HepG2 (cell line): ENCODE data around the gene BIRC5. TPM values are rescaled to one million over a fixed set of nuclear protein-coding genes. Genes with fewer than 3 reads are reported as not detected.
A peak's percentile ranks its signal among the peaks of the same experiment; 100 is the strongest.

Source experiments
- GATAD2A ChIP-seq: IDR thresholded peaks from 2 replicates; pipeline ENCODE4 v1.6.1; 2016
- HOXA9 ChIP-seq: sonication (generic); formaldehyde crosslinking; IDR thresholded peaks from 2 replicates; pipeline ENCODE4 v1.8.1; 2022; ENCODE audit warnings: missing genetic modification reagents, mild to moderate bottlenecking, moderate library complexity, borderline replicate concordance
- MXI1 ChIP-seq: IDR thresholded peaks from 3 replicates; pipeline ENCODE4 v1.6.1; 2012; ENCODE audit warnings: low read depth, low read length, inconsistent platforms, borderline replicate concordance
- MYC ChIP-seq: sonication (generic); formaldehyde crosslinking; IDR thresholded peaks from 2 replicates; pipeline ENCODE4 v1.9.0; 2021; ENCODE audit warnings: missing genetic modification reagents, borderline replicate concordance
- NR2F6 ChIP-seq, 2 experiments: IDR thresholded peaks; 2 replicates each; pipeline ENCODE4 v1.6.1; 2016; ENCODE audit warnings: antibody characterized with exemption in 1 of 2, mild to moderate bottlenecking in 1 of 2
- SAP130 ChIP-seq: IDR thresholded peaks from 2 replicates; pipeline ENCODE4 v1.6.1; 2016; ENCODE audit warnings: low read depth
- ZNF331 ChIP-seq: sonication (generic); formaldehyde crosslinking; IDR thresholded peaks from 2 replicates; pipeline ENCODE4 v1.4.0; 2020; ENCODE audit warnings: missing genetic modification reagents
- ZNF441 ChIP-seq: sonication (generic); formaldehyde crosslinking; IDR thresholded peaks from 2 replicates; pipeline ENCODE4 v1.7.0; 2021; ENCODE audit warnings: missing genetic modification reagents, borderline replicate concordance
- ZNF530 ChIP-seq: sonication (generic); formaldehyde crosslinking; IDR thresholded peaks from 2 replicates; pipeline ENCODE4 v1.5.0; 2020; ENCODE audit warnings: low read depth, mild to moderate bottlenecking, missing genetic modification reagents
- ZNF567 ChIP-seq: sonication (generic); formaldehyde crosslinking; IDR thresholded peaks from 2 replicates; pipeline ENCODE4 v1.8.1; 2023; ENCODE audit warnings: mild to moderate bottlenecking, missing genetic modification reagents, borderline replicate concordance
- polyA plus RNA-seq, 8 experiments: library from polyadenylated mRNA; depleted of rRNA in 3 of 8; stranded (reverse) in 7 of 8; unstranded in 1 of 8; fragments of >200 nt; fragmentation: Illumina TruSeq in 4 of 8; extraction: Trizol in 4 of 8; gene quantifications; 2 replicates each; pipeline versions ENCODE4 v1.2.1 to v1.2.3, GENCODE V29; 2011 to 2016; ENCODE audit warnings: low read depth in 4 of 8, missing spikeins in 1 of 8, mixed read lengths in 1 of 8; ENCODE audit not compliant: insufficient read depth in 1 of 8
- total RNA-seq, 5 experiments: library from RNA; depleted of rRNA; stranded (reverse); fragments of >200 nt; fragmentation: Illumina TruSeq; extraction: Trizol; gene quantifications; 2 replicates each; pipeline ENCODE4 v1.2.3, GENCODE V29; 2016; ENCODE audit warnings: low read depth in 1 of 5
- TF ChIP-seq, protein P1 (sequence below): sonication (generic); formaldehyde crosslinking; IDR thresholded peaks from 2 replicates; pipeline ENCODE4 v1.4.0; 2020; ENCODE audit warnings: missing genetic modification reagents, mild to moderate bottlenecking, borderline replicate concordance
- TF ChIP-seq, protein P2 (sequence below): sonication (generic); formaldehyde crosslinking; conservative IDR thresholded peaks from 2 replicates; pipeline ENCODE4 v1.5.0; 2020; ENCODE audit warnings: missing genetic modification reagents
- TF ChIP-seq, protein P3 (sequence below): sonication (generic); formaldehyde crosslinking; IDR thresholded peaks from 2 replicates; pipeline ENCODE4 v1.4.0; 2020; ENCODE audit warnings: missing genetic modification reagents
- TF ChIP-seq, protein P4 (sequence below): IDR thresholded peaks from 2 replicates; pipeline ENCODE4 v1.6.1; 2016
- TF ChIP-seq, protein P5 (sequence below), 2 experiments: fragments of 450-650 bp in 1 of 2; sonication (generic) in 1 of 2; formaldehyde crosslinking; IDR thresholded peaks; 2 replicates each; pipeline versions ENCODE4 v1.5.0 to v1.8.0; 2020 to 2022; ENCODE audit warnings: mild to moderate bottlenecking in 1 of 2, missing genetic modification reagents in 1 of 2

Gene BIRC5
- total and polyA plus RNA-seq, 2 of the 13 experiments (the other 11 are each of a cell fraction or from before 2014, with no cell fraction given): 30.3 to 135 TPM

DNA sequence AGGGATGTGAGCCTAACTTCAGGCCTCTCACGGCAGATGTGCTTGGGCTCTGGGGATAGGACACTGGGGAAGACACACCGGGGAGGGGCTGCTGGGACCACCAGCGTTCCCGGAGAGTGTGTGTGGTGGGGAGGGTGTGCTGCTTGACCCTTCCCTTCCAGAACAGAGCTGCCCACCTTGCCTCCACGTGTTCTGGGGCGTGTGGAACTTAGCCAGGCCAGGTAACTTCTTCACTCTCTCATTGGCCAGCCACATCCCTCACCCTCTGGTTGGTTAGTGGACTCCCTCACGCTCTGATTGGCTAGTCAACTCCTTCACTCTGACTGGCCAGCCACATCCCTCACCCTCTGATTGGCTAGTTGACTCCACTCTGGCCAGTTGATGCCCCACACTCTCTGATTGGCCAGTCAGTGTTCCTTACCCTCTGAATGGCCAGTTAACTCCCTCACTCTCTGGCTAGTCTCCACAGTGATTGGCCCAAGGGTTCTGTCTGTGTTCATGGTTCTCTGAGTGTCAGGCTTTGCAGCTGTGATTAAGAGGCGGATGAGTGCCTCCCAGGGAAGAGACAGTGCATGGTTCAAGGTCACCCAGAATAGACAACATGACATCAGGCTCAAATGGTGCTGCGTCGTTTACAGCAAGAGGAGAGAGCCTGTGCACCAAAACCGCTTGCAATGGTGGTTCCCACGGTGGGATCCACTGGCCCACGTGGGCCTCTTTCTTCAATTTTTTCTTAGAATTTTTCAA, 27.4 kb downstream of the BIRC5 start (continued):
- TF ChIP-seq, protein P1, sequence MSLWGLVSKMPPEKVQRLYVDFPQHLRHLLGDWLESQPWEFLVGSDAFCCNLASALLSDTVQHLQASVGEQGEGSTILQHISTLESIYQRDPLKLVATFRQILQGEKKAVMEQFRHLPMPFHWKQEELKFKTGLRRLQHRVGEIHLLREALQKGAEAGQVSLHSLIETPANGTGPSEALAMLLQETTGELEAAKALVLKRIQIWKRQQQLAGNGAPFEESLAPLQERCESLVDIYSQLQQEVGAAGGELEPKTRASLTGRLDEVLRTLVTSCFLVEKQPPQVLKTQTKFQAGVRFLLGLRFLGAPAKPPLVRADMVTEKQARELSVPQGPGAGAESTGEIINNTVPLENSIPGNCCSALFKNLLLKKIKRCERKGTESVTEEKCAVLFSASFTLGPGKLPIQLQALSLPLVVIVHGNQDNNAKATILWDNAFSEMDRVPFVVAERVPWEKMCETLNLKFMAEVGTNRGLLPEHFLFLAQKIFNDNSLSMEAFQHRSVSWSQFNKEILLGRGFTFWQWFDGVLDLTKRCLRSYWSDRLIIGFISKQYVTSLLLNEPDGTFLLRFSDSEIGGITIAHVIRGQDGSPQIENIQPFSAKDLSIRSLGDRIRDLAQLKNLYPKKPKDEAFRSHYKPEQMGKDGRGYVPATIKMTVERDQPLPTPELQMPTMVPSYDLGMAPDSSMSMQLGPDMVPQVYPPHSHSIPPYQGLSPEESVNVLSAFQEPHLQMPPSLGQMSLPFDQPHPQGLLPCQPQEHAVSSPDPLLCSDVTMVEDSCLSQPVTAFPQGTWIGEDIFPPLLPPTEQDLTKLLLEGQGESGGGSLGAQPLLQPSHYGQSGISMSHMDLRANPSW (CRISPR knock-in tag): 0 out of 2 replicates have a peak, but pooled peaks have one; percentile 74
- TF ChIP-seq ZNF441 (no peak; the same call in 1 of the 2 replicates), MYC (CRISPR knock-in tag) (no peak), HOXA9 (no peak), MXI1 (peak; percentile 74; the same call in 1 of the 3 replicates), ZNF331 (CRISPR knock-in tag) (peak; percentile 74), ZNF567 (no peak), GATAD2A (peak; percentile 87), SAP130 (CRISPR knock-in tag) (peak; percentile 87), NR2F6 (IDR thresholded peaks at IDR 0.05) (no peak; the same call in 1 of the 2 replicates), NR2F6 (CRISPR knock-in tag; IDR thresholded peaks at IDR 0.05) (peak; percentile 61; the same call in 1 of the 2 replicates), ZNF530 (CRISPR knock-in tag) (no peak)
- TF ChIP-seq, protein P2, sequence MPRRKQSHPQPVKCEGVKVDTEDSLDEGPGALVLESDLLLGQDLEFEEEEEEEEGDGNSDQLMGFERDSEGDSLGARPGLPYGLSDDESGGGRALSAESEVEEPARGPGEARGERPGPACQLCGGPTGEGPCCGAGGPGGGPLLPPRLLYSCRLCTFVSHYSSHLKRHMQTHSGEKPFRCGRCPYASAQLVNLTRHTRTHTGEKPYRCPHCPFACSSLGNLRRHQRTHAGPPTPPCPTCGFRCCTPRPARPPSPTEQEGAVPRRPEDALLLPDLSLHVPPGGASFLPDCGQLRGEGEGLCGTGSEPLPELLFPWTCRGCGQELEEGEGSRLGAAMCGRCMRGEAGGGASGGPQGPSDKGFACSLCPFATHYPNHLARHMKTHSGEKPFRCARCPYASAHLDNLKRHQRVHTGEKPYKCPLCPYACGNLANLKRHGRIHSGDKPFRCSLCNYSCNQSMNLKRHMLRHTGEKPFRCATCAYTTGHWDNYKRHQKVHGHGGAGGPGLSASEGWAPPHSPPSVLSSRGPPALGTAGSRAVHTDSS (CRISPR knock-in tag): no peak
- TF ChIP-seq, protein P3, sequence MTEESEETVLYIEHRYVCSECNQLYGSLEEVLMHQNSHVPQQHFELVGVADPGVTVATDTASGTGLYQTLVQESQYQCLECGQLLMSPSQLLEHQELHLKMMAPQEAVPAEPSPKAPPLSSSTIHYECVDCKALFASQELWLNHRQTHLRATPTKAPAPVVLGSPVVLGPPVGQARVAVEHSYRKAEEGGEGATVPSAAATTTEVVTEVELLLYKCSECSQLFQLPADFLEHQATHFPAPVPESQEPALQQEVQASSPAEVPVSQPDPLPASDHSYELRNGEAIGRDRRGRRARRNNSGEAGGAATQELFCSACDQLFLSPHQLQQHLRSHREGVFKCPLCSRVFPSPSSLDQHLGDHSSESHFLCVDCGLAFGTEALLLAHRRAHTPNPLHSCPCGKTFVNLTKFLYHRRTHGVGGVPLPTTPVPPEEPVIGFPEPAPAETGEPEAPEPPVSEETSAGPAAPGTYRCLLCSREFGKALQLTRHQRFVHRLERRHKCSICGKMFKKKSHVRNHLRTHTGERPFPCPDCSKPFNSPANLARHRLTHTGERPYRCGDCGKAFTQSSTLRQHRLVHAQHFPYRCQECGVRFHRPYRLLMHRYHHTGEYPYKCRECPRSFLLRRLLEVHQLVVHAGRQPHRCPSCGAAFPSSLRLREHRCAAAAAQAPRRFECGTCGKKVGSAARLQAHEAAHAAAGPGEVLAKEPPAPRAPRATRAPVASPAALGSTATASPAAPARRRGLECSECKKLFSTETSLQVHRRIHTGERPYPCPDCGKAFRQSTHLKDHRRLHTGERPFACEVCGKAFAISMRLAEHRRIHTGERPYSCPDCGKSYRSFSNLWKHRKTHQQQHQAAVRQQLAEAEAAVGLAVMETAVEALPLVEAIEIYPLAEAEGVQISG (CRISPR knock-in tag): 0 out of 2 replicates have a peak, but pooled peaks have one; percentile 4
- TF ChIP-seq, protein P4, sequence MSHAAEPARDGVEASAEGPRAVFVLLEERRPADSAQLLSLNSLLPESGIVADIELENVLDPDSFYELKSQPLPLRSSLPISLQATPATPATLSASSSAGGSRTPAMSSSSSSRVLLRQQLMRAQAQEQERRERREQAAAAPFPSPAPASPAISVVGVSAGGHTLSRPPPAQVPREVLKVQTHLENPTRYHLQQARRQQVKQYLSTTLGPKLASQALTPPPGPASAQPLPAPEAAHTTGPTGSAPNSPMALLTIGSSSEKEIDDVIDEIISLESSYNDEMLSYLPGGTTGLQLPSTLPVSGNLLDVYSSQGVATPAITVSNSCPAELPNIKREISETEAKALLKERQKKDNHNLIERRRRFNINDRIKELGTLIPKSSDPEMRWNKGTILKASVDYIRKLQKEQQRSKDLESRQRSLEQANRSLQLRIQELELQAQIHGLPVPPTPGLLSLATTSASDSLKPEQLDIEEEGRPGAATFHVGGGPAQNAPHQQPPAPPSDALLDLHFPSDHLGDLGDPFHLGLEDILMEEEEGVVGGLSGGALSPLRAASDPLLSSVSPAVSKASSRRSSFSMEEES: no peak
- TF ChIP-seq, protein P5, sequence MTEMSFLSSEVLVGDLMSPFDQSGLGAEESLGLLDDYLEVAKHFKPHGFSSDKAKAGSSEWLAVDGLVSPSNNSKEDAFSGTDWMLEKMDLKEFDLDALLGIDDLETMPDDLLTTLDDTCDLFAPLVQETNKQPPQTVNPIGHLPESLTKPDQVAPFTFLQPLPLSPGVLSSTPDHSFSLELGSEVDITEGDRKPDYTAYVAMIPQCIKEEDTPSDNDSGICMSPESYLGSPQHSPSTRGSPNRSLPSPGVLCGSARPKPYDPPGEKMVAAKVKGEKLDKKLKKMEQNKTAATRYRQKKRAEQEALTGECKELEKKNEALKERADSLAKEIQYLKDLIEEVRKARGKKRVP (CRISPR knock-in tag; IDR thresholded peaks at IDR 0.05): no peak; a peak in 1 of 4 replicates
